ENCODE measurements around the gene SPTBN4. TPM values are rescaled to one million over a fixed set of nuclear protein-coding genes. Genes with fewer than 3 reads are reported as not detected.

Gene SPTBN4
- total RNA-seq, 1 experiment from 2014 or later: 0.82 TPM

GRCh38 chr19:40613690-40614621, 147.2 kb downstream of the SPTBN4 start:
- TF ChIP-seq CTCF (IDR thresholded peaks at IDR 0.05; ENCODE audit: insufficient read depth in 1 of 2, low read depth in 1 of 2, low read length in 1 of 2, severe bottlenecking in 1 of 2, unreplicated experiment in 1 of 2): no peak
- peak; percentile 89 to 92 for DNase-seq
- peaks cover 25% of the 10 kb centered on the region for H3K36me3 Mint-ChIP-seq (ENCODE audit: insufficient read depth, unreplicated experiment)
- peak overlapping the region; percentile 97 for H3K27ac Mint-ChIP-seq (ENCODE audit: unreplicated experiment)
- H3K27me3 Mint-ChIP-seq (ENCODE audit: insufficient read depth, unreplicated experiment): no peaks in the 10 kb centered on the region
- peak overlapping the region; percentile 97 for H3K4me3 Mint-ChIP-seq (ENCODE audit: unreplicated experiment)
- intact Hi-C loops (cut with micrococcal nuclease; ENCODE audit: unreplicated experiment): loop anchor here (1.0 kb wide), 1 partner anchor 11 kb away; no protein-coding TSS in a partner anchor
- H3K9me3 Mint-ChIP-seq (ENCODE audit: unreplicated experiment): no peaks in the 10 kb centered on the region
- peaks cover 24% of the 10 kb centered on the region for H3K4me1 Mint-ChIP-seq (ENCODE audit: low read depth, unreplicated experiment)
- no peaks in the 10 kb centered on the region for H3K36me3 ChIP-seq (ENCODE audit: control insufficient read depth, insufficient read depth, low read length)
- BruUV-seq (replicated peaks): no TSS peak
- ChIA-PET POLR2A (no interaction called here), CTCF (interaction anchor here (0.5 to 2.6 kb wide), 7 partner anchors 9 to 1771 kb away, joined by 3 to 13 read pairs (median 3); no protein-coding TSS in a partner anchor)
- peak overlapping the region; percentile 71 for H3K4me3 ChIP-seq (ENCODE audit: low read depth, low read length)
- H3K4me1 ChIP-seq: peaks cover 9% of the 10 kb centered on the region
- H3K9me3 ChIP-seq: no peaks in the 10 kb centered on the region
- no peaks in the 10 kb centered on the region for H3K27me3 ChIP-seq (replicated peaks; ENCODE audit: control insufficient read depth, insufficient read depth, low read length)

- no peaks in the 10 kb centered on the region for H3K9me3 ChIP-seq
- Mint-ChIP-seq H3K9me3 (ENCODE audit: unreplicated experiment) (no peaks in the 10 kb centered on the region), H3K27me3 (ENCODE audit: insufficient read depth, unreplicated experiment) (no peaks in the 10 kb centered on the region), H3K27ac (ENCODE audit: unreplicated experiment) (peak overlapping the region; percentile 97), H3K4me3 (ENCODE audit: unreplicated experiment) (peak overlapping the region; percentile 97), H3K36me3 (ENCODE audit: insufficient read depth, unreplicated experiment) (peaks cover 25% of the 10 kb centered on the region), H3K4me1 (ENCODE audit: low read depth, unreplicated experiment) (peaks cover 22% of the 10 kb centered on the region)
- no peaks in the 10 kb centered on the region for H3K36me3 ChIP-seq (ENCODE audit: control insufficient read depth, insufficient read depth, low read length)
- H3K4me3 ChIP-seq (ENCODE audit: low read depth, low read length): peak overlapping the region; percentile 71
- DNase-seq: peak; percentile 90 to 94
- BruUV-seq (replicated peaks): no TSS peak
- H3K4me1 ChIP-seq: peaks cover 9% of the 10 kb centered on the region
- ChIA-PET CTCF (interaction anchor here (0.5 to 2.6 kb wide), 7 partner anchors 9 to 1770 kb away, joined by 3 to 13 read pairs (median 3); no protein-coding TSS in a partner anchor), POLR2A (no interaction called here)
- intact Hi-C loops (cut with micrococcal nuclease; ENCODE audit: unreplicated experiment): loop anchor here (1.0 kb wide), 1 partner anchor 12 kb away; no protein-coding TSS in a partner anchor
- no peak for TF ChIP-seq CTCF (IDR thresholded peaks at IDR 0.05; ENCODE audit: insufficient read depth in 1 of 2, low read depth in 1 of 2, low read length in 1 of 2, severe bottlenecking in 1 of 2, unreplicated experiment in 1 of 2)
- no peaks in the 10 kb centered on the region for H3K27me3 ChIP-seq (replicated peaks; ENCODE audit: control insufficient read depth, insufficient read depth, low read length)
These were observed 148.0 kb downstream of the SPTBN4 start for GRCh38 chr19:40614622-40615411.

GRCh38 chr19:40616178-40616577, 149.4 kb downstream of the SPTBN4 start:
- Mint-ChIP-seq H3K27ac (ENCODE audit: unreplicated experiment) (no peak overlapping the region), H3K4me3 (ENCODE audit: unreplicated experiment) (no peak overlapping the region), H3K4me1 (ENCODE audit: low read depth, unreplicated experiment) (peaks cover 14% of the 10 kb centered on the region), H3K27me3 (ENCODE audit: insufficient read depth, unreplicated experiment) (no peaks in the 10 kb centered on the region), H3K9me3 (ENCODE audit: unreplicated experiment) (no peaks in the 10 kb centered on the region), H3K36me3 (ENCODE audit: insufficient read depth, unreplicated experiment) (peaks cover 25% of the 10 kb centered on the region)
- no peak for TF ChIP-seq CTCF (IDR thresholded peaks at IDR 0.05; ENCODE audit: insufficient read depth in 1 of 2, low read depth in 1 of 2, low read length in 1 of 2, severe bottlenecking in 1 of 2, unreplicated experiment in 1 of 2)
- intact Hi-C loops (cut with micrococcal nuclease; ENCODE audit: unreplicated experiment): no loop called here
- DNase-seq: no peak
- H3K4me3 ChIP-seq (ENCODE audit: low read depth, low read length): no peak overlapping the region
- H3K9me3 ChIP-seq: no peaks in the 10 kb centered on the region
- no peaks in the 10 kb centered on the region for H3K27me3 ChIP-seq (replicated peaks; ENCODE audit: control insufficient read depth, insufficient read depth, low read length)
- ChIA-PET CTCF (interaction anchor here (1.6 kb wide), 1 partner anchor 12 kb away, joined by 7 read pairs; no protein-coding TSS in a partner anchor), POLR2A (no interaction called here)
- no TSS peak for BruUV-seq (replicated peaks)
- H3K36me3 ChIP-seq (ENCODE audit: control insufficient read depth, insufficient read depth, low read length): no peaks in the 10 kb centered on the region
- peaks cover 4% of the 10 kb centered on the region; the same call in 1 of the 2 replicates for H3K4me1 ChIP-seq
